Bronchial epithelial cell (primary cell): ENCODE measurements around the gene CACNB2. TPM values are rescaled to one million over a fixed set of nuclear protein-coding genes. Genes with fewer than 3 reads are reported as not detected.

ENCODE experiments used
- DNase-seq: peaks from one replicate; pipeline ENCODE4 v3.0.0-alpha.2; 2010; ENCODE audit warnings: low read depth
- FAIRE-seq: peaks from 2 replicates; lab custom pipeline; 2011; peaks lifted over from hg19 to GRCh38; lab: Jason Lieb, UNC
- H3K27me3 ChIP-seq: 2 replicates; pipeline ENCODE4 v1.5.1; 2011; ENCODE audit warnings: low read length; ENCODE audit not compliant: control insufficient read depth, insufficient read depth
- H3K36me3 ChIP-seq: 2 replicates; pipeline ENCODE4 v1.5.1; 2011; ENCODE audit warnings: low read length; ENCODE audit not compliant: control insufficient read depth, insufficient read depth
- H3K4me3 ChIP-seq: 2 replicates; pipeline ENCODE4 v1.5.1; 2011; ENCODE audit warnings: mild to moderate bottlenecking, low read depth, low read length, control low read depth
- total RNA-seq: library from RNA; depleted of rRNA; stranded (reverse); fragments of >200 nt; gene quantifications from 2 replicates; pipeline ENCODE4 v1.2.1, GENCODE V29; 2014
- TF ChIP-seq, protein P1 (sequence below): IDR thresholded peaks from 2 replicates; pipeline ENCODE4 v1.5.1; 2011; ENCODE audit warnings: mild to moderate bottlenecking, moderate library complexity, low read length, control low read depth, inconsistent platforms; ENCODE audit not compliant: insufficient read depth, severe bottlenecking

CACNB2 gene
- total RNA-seq, 1 donor from 2014 or later, result not detected

DNA sequence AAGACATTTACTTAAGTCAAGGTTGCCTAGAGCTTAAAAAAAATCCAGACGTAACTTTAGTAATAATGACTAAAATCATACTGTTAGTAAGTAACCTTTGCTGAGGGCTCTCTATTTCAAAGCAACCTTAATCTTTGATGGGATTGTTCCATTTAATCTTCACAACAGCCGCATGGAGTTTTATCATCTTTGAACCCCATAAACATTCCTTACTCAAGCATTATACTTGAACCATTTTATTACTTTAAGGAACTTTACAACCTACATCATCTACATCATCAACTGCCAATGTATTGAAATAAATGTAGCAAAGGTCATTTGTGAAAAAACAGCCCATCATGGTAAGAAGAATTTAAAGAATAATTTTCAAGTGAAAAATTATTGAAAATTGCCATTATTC lies 22.9 kb upstream of the CACNB2 start:
- TF ChIP-seq, protein P1, sequence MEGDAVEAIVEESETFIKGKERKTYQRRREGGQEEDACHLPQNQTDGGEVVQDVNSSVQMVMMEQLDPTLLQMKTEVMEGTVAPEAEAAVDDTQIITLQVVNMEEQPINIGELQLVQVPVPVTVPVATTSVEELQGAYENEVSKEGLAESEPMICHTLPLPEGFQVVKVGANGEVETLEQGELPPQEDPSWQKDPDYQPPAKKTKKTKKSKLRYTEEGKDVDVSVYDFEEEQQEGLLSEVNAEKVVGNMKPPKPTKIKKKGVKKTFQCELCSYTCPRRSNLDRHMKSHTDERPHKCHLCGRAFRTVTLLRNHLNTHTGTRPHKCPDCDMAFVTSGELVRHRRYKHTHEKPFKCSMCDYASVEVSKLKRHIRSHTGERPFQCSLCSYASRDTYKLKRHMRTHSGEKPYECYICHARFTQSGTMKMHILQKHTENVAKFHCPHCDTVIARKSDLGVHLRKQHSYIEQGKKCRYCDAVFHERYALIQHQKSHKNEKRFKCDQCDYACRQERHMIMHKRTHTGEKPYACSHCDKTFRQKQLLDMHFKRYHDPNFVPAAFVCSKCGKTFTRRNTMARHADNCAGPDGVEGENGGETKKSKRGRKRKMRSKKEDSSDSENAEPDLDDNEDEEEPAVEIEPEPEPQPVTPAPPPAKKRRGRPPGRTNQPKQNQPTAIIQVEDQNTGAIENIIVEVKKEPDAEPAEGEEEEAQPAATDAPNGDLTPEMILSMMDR, result no peak
- no peak for FAIRE-seq
- no peaks in the 10 kb centered on the region for H3K27me3 ChIP-seq

DNA sequence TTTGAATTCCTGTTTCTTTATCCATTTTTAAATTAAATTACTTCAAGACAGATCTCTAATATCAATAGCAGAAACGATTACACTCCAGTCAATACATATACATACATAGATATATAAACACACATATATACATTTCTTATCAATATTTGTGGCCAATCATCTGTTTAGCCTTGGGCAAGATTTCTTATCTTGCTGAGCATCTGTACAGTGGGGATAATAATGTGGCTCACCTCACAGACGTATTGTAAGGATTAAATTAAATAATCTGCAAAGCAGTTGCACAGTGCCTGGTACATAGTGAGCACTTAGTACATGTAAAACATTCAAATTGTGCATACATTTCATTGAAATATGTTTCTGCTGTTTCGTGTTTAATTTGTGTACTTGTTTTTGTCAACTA lies 17.5 kb upstream of the CACNB2 start:
- Histone ChIP-seq H3K4me3 (no peak overlapping the region), H3K27me3 (no peaks in the 10 kb centered on the region), H3K36me3 (no peaks in the 10 kb centered on the region)
- TF ChIP-seq, protein P1, result no peak
- DNase-seq (no peak), FAIRE-seq (no peak)

More for the DNA sequence above, 22.9 kb upstream of the CACNB2 start:
- H3K4me3 ChIP-seq, result no peak overlapping the region
- H3K36me3 ChIP-seq, result no peaks in the 10 kb centered on the region
- DNase-seq, result no peak

DNA sequence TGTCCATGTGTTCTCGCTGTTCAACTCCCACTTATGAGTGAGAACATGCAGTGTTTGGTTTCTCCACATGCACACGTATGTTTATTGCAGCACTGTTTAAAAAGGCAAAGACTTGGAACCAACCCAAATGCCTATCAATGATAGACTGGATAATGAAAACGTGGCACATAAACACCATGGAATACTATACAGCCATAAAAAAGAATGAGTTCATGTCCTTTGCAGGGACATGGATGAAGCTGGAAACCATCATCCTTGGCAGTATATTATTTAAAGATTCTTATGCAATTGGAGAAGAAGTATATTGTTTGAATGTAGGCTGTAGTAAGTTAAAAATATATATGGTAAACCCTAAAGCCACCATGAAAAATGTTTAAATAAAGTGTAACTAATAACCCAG lies 7.2 kb upstream of the CACNB2 start:
- no peak overlapping the region for H3K4me3 ChIP-seq
- TF ChIP-seq, protein P1, result no peak
- no peaks in the 10 kb centered on the region for H3K36me3 ChIP-seq
- no peaks in the 10 kb centered on the region for H3K27me3 ChIP-seq
- DNase-seq (no peak), FAIRE-seq (no peak)

DNA sequence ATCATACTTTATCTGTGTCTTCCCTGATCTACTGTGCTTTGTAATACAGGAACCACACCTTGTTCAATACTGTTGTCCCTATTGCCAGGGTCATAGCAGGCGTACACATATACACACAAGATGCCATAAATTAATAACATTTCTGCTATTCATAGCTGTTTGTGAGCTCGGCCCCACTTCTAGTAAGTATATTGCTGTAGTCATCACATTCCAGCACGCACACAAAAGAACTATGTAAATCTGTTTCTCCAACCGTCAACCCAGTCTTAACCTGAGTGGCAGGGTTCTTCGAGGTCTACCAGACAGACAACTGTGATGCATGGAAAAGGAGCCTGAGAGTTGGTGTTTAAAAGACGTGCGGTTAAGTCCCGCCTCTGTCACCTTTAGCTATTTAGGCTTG lies 5.7 kb upstream of the CACNB2 start:
- no peak overlapping the region for H3K4me3 ChIP-seq
- H3K36me3 ChIP-seq, result no peaks in the 10 kb centered on the region
- no peaks in the 10 kb centered on the region for H3K27me3 ChIP-seq
- DNase-seq (no peak), FAIRE-seq (no peak)
- TF ChIP-seq, protein P1, result no peak

DNA sequence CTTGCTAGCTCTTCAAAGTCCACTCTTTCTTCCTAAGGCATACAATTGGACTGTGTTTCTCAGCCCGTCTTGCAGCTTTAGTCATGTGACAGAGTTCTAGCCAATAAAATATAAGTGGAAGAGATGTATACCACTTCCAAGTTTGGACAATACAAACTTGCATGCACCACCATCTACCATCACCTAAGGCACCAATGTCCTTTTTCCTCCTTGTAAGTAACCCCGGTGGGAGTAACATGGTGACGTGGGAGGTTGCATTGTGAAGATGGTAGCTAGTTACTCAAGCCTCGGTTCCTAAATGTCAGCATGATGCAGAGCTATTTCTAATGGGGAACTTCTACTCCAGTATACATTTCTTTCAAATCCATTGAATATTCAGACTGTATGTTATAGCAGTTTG lies 5.3 kb upstream of the CACNB2 start:
- DNase-seq (no peak), FAIRE-seq (no peak)
- H3K4me3 ChIP-seq, result no peak overlapping the region
- H3K36me3 ChIP-seq, result no peaks in the 10 kb centered on the region
- peaks cover 2% of the 10 kb centered on the region for H3K27me3 ChIP-seq
- TF ChIP-seq, protein P1, result no peak

DNA sequence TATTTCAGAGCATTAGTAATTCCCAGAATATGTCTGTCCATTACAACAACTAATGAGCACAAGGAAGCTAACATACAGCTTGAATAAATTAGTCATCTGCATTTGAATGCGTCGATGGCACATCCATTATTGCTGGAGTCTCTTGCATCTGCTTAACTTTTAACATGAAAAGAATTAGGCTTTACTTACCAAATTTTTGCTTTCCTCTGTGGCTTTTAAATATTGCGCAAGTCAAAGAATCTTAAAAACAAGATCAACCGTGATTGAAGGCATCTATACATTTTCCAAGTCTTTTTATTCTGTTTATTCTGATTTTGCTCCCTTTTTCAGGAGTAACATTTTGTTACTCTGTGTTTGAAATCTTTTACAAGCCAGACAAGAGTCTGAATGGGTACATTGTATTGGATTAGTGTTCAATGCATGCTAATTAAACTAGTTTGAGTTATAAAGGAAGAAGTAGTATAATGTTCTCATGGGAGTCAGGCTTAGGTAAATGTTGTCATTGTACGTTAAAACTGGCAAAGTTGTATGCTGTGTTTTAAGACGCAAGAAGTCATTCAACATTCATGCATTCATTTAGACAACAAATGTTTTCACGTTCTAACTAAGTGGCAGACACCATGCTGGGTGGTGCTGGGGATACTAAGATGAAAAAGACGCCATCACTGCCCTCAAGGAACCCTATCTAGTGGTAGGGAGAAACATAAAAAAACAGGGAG lies 4.0 kb upstream of the CACNB2 start:
- FAIRE-seq (no peak), DNase-seq (no peak)
- no peak overlapping the region for H3K4me3 ChIP-seq
- no peaks in the 10 kb centered on the region for H3K36me3 ChIP-seq
- H3K27me3 ChIP-seq, result peaks cover 2% of the 10 kb centered on the region
- TF ChIP-seq, protein P1, result no peak
